Effector CD8-positive, alpha-beta T cell (primary cell): Measurements from ENCODE around the gene DPYD.

Experiments
- DNase-seq: peaks from one replicate; lab custom pipeline; 2025; lab: John Stamatoyannopoulos, UW

DPYD gene

DNA sequence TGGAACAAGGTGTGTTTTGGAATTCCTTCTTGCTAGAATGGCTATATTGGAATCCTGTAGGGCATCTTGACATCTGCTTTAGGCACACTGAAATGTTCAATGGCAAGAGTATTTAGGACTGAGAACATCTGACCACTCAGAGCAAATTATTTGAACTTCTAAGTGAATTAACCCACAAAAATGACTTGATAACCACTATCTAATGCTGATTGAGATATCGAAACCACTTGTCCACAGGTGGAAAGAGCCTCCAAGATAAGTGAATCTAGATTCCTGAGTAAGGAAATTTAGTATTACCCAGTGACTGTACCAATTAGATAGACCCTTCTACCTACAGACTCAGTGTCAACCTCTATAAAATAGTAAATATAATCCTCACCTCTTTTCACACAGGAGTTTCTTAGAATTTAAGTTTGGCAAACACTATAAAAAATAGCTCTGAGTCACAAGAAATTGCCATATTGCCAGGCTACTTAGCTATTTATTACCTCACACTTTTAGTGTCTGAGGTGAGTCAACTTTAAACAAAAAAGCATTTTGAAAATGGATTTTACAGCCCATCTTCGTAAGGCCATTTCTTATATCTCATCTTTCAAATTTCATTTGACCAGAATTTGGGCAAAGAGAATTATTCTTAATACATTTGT is 777.5 kb downstream of the DPYD start:
- DNase-seq: no peak

DNA sequence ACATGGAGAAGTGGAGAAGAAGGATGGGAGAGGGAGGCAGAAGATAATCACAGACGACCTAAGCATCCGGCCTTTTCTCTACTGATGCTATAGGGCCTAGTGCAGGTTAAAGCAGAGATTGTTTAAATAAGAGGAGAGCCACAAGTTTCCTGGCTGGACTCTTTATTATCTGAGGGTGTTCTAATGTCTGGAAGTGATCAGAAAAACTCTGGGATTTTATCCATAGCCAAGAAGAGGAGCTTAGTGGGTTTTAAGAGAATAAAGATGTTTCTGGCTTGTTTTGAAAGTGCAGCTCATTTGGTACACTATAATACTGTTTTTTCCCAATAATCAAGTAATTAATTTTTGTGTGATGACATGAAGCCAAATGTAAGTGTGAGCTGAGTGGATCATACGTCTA is 780.2 kb downstream of the DPYD start:
- no peak for DNase-seq

DNA sequence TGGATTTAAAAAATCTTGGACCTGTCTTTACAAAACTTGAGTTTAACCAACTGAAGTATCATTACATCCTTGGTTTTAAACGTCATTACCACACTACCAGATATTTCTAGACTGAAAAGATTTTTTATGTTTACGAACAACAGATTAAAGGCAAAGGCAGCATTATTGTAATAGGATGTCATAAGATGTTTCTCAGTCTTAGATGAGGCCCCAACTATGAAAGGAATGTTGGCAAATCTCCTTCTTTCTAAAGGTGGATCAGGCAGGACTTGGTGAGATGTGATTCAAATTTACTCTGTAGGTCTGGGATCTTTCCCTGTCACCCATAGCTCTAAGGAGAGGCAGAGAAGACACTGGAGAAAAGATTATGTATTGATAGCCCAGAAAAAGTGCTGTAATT is 781.3 kb downstream of the DPYD start:
- no peak for DNase-seq

DNA sequence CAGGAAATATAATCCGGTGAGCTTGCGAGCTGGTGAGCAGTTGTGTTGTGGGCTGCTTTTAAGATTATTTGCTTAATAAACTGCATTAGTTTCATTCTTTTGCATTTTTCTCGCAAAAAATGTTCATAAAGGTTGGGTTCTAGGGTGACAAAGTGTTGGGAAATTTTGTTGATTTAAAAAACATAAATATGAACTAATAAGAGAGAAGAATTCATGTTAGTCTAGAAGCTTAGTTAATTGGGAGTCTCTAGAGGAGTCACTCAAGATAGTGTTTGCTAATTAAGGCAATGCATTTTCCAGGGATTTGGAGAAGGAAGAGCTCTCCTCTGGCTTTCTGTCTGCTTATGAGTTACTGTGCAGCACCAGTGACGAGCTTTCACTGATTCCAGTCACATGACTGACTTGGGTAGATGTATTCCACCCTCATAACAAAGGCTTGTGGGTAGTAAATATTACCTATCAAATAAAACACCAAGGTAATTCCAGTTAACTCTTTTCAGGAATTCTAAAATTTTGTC is 782.3 kb downstream of the DPYD start:
- no peak for DNase-seq

DNA sequence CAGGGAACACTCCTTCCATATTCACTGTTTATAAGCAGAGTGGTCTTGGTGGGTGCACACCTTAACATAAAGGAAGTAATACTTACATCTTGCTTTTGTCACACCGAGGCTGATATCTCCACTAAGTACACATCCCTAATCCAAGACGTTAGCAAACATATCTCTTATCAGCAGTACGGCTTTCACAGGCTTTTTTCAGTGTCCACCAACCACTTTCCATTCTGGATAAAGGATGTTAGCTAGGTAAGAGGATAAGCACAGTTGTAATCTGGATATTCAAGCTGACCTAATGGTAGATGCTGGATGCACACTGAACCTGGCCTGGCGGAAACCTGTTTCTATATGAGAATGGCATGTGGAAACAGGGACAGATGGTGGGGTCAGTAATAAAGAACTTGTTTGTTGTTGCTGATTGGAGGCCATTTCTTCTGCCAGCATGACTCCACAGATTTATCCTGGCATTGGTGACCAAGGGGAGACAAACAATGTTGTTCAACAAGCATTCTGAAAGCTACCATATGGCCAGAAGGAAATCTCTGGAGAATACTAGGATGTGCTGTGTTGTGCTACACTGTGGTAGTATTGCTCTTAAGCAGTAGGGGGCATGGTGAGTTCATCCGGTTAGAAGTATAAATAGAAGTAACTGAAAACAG is 782.8 kb downstream of the DPYD start:
- no peak for DNase-seq

DNA sequence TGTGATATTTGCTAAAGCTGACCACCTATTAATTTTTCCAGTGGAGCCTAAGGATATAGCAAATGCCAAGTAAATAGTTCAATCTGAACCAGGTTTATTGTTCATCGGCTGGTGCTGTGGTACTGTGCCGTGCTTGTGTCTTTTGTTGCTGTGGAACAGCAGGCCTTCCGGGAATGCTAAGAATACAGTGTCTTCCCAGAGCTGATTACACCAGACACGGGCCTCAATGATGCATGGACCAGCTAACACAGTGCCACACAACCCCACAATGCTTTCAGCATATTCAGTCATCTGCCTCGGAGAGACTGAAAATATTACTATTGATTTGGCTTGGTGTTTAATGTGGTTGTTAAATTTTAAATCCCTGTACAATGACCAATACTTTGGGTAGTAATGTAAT is 783.8 kb downstream of the DPYD start:
- DNase-seq: no peak

DNA sequence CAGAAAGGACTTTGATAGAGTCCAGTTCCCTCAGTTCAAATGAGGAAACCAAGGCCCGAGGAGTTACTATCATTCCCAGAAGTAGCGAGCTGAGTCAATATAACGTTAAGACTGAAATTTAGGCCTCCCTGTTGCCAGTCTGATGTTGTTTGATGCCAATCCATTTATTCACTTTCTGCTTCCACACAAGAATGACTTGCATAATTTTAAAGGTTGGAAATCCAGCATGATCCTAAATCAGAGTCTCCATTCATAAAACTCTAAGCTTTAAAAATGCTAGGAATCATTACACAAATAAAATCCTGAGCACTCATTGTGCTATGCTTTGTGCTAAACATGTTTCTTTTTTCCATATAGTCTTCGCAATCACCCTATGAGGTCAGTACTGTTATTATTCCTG is 784.9 kb downstream of the DPYD start:
- DNase-seq: no peak

DNA sequence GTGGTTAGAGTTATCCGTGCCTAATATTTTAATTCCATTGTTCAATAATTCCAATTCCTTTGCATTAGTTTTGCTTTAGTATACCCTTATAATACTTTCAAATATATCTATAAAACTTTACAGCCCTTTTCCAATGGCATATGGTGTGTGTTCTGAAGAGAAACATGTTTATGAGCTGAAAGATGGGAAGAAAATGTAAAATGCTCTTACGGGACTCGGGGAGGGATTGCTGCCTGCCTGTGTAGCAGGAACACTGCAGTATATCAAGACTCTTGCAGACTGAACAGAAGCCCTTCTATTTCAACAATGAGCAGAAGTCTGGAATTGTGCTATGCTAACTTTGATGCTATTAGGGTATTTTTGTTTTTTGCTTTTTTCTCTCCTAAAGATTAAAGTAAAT is 792.4 kb downstream of the DPYD start:
- DNase-seq: no peak

DNA sequence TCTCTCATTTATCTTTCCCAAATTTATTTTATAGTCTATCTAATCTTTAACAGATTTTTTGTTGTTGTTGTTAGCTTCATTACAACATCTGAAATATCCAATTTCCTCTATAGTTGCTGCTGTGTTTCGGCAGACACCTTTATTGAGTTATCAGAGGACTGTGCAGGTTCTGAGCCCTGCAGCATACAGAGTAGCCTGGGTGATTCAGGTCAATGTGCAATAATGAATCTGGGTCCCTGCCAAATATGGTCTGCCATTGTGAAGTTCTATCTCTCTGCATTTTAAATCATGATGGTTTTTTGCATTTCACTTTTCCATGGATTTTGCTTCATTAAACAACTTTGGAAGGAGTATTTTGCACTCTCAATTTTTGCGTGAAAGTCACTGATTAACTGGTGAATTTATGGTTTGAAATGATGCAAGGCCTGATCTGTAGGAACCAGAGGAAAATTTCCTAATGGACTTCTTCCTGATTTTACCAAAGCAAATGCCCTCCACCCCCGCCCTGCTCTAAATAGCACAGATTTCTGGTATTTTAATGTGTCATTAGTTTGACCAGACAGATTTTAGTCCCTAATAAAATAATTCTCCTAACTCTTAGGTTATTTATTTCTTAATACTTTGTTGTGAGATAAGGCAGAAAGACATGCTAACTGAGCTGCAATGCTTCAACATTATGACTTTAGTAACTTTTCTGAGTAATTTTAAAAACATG is 797.0 kb downstream of the DPYD start:
- no peak for DNase-seq

DNA sequence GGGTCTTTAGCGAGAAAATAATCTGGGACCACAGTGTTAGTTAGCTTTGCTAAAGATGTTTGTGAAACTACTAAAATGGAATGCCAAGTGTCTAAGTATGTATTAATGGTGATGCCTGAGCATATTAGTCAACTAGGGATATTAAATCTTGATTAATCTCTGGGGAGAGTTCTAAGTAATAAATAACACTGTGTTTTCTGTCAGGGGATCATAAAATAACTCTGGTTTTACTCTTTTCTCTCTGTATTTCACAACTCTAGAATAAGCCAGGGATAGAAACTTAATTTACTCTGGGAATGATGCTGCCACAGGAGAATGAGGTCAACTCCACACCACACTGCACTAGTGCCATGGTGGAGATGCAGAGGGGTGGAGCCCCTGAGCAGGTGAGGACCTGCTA is 800.0 kb downstream of the DPYD start:
- no peak for DNase-seq

DNA sequence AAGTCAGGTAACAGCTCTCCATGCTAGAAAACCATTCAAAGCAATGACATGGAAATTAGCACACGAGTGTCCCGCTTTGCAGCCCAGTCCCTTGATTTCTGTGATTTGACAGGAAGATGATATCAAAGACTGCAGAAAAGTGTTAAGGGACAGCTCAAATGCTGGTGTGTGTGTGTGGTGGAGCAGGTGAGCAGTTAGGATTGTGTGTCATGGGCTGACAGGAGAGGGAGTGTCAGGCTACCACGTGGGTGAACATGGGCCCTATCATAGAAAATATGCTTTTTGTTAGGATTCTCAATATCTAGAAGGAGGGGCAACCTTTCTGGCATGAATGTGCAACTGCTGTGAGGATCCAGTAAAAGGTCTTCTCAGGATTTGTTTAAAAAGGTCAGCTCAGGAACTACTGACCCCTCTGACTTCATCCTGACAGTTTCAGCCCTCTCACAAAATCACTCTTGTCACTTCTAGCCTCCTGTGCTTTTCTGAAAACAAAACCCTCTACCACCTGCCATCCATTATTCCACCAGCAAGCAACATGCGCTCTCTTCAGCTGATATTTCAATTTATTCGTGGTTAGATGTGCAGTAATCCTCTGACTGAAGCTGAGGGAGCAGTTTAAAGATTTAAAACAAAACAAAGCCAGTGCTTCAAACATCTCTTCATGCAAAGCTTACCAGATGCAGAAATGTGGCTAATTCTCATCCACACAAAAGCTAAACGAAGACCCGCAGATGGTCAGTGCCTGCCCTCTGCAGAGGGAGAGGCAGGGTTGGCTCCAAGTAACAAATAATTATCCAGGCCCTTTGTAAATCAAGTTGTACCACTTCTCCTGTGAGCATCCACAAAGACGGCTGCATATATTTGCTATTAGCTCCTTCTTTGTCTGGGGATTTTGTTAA is 801.3 kb downstream of the DPYD start:
- DNase-seq: no peak

DNA sequence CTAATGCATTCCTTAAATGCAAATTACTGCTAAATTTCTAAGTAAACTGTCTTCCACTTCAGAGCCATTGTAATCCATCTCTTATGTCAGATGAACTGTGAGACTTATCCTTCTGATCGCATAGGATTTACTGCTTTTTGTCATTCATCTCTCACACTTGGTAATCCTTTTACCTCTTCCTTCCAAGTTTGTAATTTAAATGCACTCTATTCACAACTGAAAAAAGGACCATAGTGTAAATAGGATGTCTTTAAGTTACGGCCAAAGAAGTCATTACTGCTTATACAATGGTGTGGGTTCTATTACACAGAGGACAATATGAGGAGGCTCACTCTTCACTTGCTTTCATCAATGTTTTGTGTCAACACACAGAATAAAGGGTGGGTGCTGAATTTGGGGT is 806.0 kb downstream of the DPYD start:
- DNase-seq: no peak

DNA sequence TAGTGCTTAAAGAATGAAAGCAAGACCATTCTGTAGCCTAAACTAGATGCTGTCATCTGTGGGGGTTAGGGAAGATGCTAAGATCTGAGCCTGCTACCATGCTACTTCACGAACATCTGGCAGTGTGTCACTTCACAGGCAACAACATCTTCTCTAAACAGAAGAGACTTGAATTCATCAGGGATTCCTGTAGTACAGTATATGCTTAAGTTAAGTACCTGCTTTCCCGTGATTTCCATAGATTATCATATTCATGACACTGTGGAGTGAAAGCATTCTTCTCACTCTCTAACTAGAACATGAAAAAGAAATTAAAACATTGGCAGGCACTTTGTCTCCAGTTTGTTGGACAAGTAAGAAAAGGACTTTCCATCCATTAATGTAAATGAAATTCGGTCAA is 808.4 kb downstream of the DPYD start:
- no peak for DNase-seq

DNA sequence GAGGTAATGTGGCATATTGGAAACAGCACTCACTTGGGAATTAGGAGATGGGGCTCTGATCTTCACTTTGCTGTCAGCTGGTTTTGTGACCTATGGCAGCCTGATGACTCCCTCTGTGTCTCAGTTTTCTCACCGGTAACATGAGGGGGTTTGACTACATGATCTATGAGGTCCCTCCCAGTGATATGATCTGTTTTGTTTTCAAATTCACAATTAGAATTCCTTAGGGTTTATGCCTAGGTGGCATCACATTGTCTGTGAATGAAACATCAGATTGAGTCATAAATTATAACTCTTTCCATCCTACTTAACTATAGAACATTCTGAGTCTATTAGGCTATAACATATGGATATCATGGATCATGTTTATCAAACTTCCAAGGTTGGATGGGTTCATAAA is 812.7 kb downstream of the DPYD start:
- DNase-seq: no peak

DNA sequence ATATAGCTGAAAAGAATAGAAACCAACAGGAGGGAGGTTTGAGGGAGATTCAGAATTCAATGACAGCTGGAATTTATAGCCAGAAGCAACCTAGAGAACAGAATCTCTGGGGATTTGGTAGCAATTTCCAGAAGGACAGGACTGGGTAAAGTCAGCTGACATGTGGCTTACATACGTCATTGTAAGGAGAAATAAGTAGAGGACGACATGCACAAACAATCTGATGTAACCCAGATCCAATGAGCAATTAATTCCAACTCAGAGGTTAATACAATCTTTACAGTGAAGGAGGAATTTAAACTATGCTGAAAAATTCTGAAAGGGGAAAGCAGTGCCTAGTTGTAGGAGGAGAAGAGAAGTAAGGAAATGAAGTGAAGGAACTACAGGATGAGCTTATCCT is 815.3 kb downstream of the DPYD start:
- no peak for DNase-seq

DNA sequence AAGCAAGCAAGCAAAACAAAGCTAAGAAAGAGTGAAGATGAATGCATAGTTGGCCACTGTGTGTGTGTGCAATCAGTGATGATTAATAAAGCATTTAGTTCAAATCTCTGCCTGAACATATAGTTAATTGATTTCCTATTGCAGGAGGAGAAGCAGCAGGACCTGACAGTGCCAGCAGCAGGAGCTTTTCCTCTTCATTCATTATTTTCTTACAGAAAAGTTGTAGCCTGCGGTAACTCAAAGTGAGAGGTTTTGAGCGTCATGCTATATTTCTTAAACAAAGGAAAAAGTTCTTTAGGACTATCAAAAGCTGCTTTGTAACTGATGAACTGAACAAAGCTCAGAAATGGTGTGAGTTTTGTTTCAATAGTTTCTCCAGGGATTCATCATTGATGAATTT is 819.3 kb downstream of the DPYD start:
- DNase-seq: no peak

DNA sequence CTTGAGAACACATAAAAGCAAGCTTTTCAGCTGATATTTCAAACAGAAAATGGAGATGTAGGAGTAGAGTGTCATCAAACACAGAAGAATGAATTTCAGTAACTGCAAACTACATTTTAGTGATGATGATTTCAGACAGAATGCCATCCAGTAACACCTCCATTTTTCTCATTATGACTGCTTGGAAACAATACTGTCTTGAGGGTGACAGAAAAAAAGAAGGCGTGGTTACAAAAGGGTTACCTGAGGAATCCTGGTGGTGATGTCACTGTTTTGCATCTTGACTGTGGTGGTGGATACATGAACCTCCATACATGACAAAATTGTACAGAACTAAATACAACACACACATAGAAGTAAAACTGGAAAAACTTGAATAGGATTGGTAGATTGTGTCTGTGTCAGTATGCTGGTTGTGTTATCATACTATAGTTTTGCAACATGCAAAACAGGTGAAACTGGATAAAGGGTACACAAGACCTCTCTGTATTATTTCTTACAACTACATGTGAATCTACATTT is 823.4 kb downstream of the DPYD start:
- DNase-seq: no peak

DNA sequence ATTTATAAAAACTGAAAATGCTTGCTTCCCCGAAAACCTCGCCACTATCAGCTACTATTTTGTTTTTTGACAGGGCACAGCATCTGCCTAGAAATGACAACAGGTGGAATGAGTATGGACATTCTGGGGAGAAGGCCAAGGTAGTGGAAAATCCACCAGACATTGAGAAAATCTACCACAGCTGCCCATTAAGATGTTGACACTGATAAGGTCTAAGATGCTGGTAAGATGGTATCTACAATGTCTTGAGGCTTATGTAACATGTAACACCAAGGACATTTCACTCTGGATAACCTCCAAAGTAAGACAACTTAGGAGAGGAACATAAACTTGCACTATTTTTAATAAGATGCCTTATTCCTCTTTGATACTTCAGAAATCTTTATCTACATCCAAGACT is 825.1 kb downstream of the DPYD start:
- DNase-seq: no peak

DNA sequence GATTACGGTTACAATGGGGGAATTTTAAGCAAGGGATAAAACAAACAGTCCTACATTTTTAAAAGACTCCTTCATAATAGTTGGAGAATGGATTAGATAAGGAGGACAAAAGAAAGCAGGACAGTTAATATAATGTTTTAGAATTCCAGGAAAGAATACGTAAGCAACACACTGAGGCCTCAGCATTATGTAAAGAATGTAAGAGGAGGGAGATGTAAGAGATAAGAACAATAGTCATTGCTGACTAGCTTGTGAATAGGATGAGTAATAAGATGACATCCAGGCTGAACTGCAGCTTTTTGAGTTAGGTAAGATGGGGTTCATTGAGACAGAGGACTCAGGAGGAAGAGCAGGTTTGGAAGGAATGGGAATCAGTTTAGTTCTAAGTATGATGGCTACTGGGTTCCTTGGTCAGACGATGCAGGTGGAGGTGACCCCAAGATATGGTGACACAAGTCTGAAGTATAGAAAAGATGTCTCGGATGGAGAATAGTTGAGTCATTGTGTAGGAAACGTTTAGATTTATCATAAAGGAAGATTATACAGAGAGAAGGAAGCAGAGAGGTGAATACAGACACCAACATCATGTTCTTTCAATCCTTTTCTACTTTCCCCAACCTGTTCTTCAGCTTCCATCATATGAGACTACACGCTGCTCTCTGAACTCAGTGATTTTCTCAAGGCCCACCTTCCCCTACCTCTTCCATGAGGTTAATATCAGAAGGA is 826.4 kb downstream of the DPYD start:
- no peak for DNase-seq

DNA sequence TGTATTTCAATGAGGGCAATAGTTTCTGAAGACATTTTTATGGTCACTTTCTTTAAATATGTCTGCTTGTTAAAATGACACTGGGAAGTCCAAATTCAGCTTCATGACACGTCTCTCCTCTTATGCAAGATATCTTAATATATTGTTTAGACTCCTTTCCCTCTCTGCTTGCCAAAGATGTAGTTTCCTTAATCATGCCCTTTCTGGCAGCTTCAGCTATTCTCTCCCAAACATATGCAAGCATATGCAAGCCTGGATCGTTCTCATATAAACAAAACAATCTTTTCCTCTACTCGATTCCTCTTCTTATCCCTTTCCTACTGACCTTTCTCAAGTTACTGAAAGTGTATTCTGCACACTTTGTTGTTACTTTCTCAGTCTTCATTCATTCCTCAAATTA is 827.1 kb downstream of the DPYD start:
- DNase-seq: no peak

DNA sequence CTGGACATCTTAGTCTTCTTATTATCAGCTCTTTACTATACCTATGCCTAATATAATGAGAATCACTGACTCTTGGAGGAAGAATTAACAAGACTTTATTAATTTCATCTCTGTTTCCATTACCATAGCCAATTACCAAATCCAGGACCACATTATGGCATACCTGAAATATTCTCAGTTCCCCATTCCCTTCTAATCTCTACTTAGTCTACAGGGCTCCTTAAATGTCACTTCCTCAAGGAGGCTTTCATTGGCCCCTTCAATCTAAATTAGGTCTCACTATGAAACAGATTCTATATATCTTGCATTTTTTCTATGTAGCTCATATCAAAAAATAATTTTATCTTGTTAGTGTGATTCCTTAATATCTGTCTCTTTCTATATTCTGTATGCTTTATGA is 828.0 kb downstream of the DPYD start:
- no peak for DNase-seq
